HG03060 (cell line): ENCODE measurements around the gene SLC35D3.
"Not testable (repeated sequence)": the region's sequence is repeated elsewhere in the genome, so short reads cannot be mapped to it uniquely, and the experiment has no call there.

ENCODE experiments used
- ATAC-seq: cut with Tn5 transposase; IDR thresholded peaks from one replicate; pipeline ENCODE4 v1.9.1; 2021; ENCODE audit warnings: low read depth, moderate number of reproducible peaks; ENCODE audit not compliant: unreplicated experiment

Gene SLC35D3

GRCh38 chr6:136921936-136922684, at the start of gene SLC35D3:
TSS of gene SLC35D3 (plus strand) at chr6:136922301. CDS start at chr6:136922429, 128 bp downstream.
- no peak for ATAC-seq

DNA sequence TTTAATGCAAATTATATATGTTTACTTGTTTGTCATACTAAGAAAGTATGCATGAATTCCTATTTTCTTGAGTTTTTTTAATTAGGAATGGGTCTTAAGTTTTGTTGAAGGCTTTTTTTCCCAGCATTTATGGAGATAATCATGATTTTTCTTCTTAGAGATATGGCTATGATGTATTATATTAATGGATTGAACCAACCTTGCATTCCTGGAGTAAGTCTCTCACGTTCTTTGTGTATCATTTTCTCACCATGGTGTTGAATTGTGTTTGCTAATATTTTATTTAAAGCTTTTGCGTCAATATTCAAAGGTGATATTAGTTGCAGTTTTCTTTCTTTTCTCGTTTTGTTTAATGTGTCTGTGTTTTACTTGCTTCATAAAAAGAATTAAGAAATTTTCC, 48.4 kb upstream of the SLC35D3 start:
- no peak for ATAC-seq

GRCh38 chr6:136876469-136876868, 45.6 kb upstream of the SLC35D3 start:
- ATAC-seq: not testable (repeated sequence)

DNA sequence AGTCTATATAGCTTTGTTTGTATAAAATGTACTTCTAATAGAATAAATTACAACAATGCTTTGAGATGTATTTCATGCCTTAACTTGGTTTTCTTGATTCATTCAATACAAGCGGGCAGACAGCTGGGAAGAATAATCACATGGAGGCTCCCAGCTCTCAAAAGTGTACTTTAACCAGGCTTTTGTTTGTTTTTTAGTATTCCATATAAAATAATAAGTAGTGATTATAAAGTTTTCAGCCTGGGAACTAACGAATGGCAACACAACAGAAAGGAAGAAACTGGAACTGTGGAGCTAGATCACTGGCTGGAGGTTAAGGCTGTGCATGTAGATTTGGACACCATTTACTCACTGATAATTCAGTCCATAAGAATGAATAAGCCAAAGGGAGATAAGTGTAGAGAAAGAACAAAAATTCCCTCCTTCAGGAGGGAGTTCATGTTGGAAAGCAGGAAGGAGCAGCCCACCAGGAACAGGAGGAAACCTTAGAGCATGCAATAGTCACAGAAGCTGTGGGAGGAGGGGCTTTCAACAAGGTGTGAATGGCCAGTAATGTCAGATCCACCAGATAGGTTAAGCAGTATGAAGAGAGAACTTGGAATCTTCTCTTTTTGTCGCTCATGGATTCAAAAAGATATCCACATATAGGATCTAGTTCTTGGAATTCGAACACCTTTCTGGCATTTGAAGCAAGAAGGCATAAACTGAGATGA, 41.2 kb upstream of the SLC35D3 start:
- no peak for ATAC-seq

- no peak for ATAC-seq
Measured at GRCh38 chr6:136886091-136886490, 36.0 kb upstream of the SLC35D3 start.

GRCh38 chr6:136887953-136888352, 34.1 kb upstream of the SLC35D3 start:
- no peak for ATAC-seq

- ATAC-seq: no peak
Measured at GRCh38 chr6:136889271-136890193, 32.6 kb upstream of the SLC35D3 start.

DNA sequence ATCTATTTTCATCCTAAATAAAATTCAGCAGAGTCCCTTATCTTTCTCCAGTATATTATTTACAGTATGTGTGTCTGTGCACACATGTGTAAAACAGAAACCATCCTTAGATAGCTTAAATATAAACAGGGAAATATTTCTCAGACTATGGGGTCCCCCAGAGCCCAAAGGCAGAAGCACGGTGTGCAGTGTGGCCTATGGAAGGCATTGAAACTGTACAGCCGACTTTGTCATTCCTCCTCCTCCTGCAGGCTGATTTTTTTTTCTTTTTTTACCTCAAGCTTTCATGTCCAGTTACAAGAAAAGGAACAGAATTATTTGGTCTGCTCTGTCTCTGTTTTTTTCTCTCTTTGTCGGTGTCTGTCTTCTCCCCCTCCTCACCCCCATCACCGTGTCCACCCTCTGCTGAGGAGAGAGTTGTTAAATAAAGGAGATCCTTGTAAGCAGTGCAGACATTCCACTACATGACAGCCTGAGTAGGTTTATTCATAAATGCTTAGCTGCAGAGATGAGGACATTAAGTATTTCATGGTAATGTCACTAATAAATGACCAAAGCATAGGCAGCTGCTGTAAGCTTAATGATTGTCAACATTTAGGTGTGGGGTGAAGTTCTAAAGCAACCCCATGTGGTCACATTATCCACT, 31.8 kb upstream of the SLC35D3 start:
- ATAC-seq: no peak

DNA sequence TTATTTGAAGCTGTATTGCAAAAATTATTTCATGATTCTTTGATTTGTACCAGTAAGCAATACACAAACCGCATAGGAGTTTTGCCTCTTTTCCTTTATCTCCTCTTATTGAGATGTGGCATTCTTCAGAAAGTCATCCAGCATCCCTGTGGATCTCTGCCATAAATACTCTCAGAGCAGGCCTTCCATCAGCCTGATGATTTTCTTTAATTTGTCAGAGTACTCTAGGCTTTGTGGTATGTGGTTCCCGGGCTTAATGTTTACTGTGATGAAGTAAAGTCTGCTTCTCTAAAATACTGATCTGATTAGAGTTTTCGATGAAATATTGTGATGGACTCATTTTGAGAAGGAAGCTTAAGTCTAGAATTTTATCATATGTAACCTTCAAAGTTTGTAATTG, 31.1 kb upstream of the SLC35D3 start:
- ATAC-seq: no peak

DNA sequence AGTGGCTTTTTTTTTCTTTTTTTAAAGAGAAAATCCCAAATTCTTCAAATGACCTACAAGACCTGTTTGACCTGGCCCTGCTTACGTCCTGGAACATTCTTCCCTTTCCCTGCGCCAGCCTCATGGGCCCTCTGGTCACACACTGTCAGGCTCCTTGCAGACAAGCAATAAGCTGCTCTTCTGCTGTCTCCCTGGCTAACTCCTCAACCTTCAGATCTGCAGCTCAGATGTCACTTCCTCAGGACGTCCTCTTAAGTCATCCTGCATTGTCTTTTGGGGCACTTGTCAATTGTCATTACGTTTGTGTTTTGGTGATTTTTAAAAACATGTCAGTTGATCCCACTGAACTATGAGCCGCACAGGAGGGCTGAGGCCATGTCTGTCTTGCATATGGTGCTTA, 28.9 kb upstream of the SLC35D3 start:
- no peak for ATAC-seq

DNA sequence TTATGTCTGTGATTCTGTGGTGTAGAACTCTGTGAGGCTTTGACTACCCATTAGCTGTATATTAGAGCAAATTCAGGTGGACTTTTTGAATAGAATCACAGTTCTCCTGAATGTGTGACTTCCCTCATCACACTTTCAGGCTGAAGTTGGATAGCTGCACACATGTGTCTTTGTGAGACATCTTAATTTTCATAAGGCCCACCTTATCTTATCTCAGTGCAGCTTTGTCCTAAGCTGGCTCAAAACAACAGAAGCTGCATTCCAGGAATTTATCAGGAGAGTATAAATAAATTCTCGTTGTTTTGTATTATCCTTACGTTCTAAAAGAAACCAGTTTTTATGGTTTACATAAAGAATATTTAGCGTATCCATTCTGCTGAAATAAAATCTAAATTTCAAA, 26.2 kb upstream of the SLC35D3 start:
- no peak for ATAC-seq

DNA sequence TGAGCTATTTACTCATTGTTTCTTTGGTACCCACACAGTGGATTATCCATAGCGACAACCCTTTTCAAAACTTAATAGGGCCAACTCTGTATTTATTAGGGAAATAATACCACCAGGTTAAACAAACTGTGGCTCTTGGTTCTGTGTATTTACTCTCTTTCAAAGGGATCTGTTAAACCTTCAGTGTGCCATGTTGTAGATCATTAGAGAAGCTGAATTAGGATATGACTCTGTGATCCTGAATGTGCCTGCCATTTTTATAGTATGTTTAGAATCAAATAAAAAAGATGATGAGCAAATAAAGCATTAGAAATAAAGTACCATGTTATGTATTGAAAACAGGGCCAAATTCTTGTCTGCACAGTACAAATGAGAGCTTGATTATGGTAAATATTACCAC, 25.0 kb upstream of the SLC35D3 start:
- no peak for ATAC-seq

- ATAC-seq: no peak
Measured at GRCh38 chr6:136901212-136901784, 20.8 kb upstream of the SLC35D3 start.

DNA sequence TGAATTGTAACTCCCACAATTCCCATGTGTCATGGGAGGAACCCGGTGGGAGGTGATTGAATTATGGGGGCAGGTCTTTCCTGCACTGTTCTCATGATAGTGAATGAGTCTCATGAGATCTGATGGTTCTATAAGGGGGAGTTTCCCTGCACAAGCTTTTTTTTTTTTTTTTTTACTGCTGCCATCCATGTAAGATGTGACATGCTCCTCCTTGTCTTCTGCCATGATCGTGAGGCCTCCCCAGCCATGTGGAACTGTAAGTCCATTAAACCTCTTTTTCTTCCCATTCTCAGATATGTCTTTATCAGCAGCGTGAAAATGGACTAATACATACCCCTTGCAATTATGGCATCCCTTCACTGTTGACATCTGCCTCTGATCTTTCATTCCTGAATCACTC, 17.6 kb upstream of the SLC35D3 start:
- ATAC-seq: not testable (repeated sequence)

DNA sequence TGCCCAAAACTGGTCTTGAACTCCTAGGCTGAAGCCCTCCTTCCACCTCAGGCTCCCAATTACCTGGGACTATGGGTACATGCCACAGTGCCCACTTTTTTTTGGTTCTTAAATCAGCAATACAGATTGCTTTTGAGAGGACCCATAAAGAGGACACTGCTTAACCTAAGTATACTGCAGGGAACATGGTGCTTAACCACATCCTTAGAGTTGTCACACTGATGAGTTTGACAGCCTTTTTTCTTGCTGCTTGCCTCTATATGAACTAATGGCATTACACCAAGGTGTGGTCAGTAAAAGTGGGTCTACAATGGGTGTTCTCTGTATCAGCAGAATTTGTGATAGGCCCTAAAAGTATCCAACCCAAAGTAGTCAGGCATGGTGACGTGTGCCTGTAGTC, 7.2 kb upstream of the SLC35D3 start:
- no peak for ATAC-seq

DNA sequence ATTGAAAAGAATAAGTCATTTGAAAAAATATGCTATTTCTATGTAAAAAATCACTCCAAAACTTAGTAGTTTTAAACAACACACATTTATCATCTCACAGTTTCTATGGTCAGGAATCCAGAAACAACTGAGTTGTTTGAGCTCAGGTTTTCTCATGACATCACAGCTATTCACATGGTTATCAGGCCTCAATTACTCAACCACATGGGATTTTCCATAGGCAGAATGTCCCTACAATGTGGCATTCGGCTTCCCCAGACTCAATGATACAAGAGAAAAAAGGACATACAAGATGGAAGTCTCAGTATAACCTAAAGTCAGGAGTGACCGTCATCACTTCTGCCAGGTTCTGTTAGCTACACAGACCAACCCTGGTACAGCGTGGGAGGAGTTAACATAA, 3.4 kb upstream of the SLC35D3 start:
- ATAC-seq: no peak

DNA sequence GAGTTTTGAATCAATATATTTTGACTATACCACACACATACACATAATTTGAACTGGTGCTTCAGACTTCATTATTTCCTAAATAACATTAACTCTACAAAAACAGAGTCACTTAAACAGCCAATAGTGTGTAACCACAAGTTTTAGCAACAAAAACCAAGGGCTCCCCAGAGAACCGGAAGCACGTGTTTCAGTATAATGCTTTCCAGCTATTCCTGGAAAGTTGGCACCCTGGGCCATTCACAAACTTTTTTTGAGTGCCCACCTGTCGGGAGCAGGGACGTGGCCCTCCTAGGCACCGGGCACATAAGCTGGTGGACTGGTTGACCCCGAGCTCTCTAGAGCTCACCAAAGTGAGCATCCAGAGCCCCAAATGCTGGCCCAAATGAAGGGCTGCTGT, 1.9 kb upstream of the SLC35D3 start:
- ATAC-seq: no peak

DNA sequence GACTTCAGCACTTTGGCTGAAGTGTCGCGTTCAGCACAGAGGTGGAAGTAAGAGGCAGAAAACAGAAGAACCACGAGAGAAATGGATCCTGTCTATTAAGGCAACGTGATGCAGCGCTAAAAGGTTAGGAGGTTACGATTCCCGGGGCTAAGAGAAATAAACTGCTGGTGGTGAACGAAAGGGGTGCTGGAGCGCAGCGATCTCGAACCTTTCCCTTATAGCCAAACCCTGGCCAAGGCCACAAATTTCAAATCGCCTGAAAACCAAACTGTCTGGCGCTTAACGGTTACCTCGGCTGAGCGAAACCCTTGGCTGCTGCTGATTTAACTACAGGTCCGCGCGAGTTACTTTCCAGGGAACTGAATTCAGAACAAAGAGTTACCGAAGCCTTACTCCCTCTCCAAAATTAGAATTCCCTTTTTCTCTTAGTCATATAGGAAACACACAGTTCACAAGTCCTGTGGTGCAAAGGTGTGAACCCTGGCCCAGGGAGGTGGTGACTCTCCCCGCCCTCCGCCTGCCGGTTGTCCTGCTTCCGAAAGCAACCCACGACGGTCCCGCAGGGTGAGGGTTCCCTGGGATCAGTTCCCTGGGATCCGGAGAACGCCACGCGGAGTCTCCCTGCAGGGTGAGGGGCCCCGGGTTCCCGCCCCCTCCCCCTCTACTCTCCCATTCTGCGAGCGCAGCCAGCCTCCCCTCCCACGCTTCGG, 1.3 kb upstream of the SLC35D3 start:
- ATAC-seq: no peak

DNA sequence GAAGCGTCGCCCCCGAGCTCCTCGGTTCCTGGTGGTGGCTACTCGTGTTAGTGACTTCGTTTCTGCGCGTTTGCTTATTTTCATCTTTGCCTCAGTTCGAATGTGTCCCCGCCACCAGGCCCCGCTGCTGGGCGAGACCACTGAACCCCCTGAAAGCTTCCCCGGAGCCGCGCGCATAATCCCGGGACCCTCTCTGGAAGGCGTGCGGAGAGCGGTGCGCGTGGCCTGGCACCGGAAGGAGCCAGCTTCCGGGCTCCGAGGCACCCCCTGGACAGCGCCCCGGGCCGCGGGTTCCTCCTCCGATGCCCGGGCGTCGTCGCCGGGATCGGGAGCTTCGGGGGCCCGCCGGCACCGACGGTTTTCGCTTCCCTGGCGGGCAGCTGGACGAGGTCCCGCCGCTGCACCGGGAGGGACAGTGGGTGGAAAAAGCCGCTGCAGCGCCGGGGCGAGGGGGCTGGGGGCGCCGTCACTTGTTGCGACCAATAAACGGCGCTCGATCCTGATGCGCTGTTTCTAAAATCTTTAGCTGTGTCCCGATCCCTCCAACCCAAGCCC, 643 bp upstream of the SLC35D3 start:
- no peak for ATAC-seq
